ENCODE results near the gene TMEM131L.
"Not testable (repeated sequence)": the region's sequence is repeated elsewhere in the genome, so short reads cannot be mapped to it uniquely, and the experiment has no call there.

TMEM131L gene

GRCh38 chr4:153543351-153543750 is 77.2 kb downstream of the TMEM131L start:
- DNase-seq, result no peak

GRCh38 chr4:153545822-153546221 is 79.7 kb downstream of the TMEM131L start:
- no peak for DNase-seq

- DNase-seq, result no peak
Measured at GRCh38 chr4:153546280-153546679, 80.1 kb downstream of the TMEM131L start.

GRCh38 chr4:153547520-153547919 is 81.4 kb downstream of the TMEM131L start:
- no peak for DNase-seq

DNA sequence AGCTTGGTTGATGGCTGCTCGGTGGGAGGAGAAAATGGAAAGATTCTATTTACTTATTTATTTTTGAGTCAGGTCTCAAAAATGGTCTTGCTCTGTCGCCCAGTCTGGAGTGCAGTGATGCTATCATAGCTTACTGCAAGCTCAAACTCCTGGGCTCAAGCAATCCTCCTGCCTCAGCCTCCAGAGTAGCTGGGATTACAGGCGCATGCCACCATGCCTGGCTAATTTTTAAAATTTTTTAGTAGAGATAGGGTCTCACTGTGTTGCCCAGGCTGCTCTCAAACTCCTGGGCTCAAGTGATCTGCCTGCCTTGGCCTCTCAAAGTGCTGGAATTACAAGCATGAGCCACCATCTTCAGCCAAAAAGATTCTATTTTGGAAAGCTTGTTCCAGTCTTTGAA is 82.7 kb downstream of the TMEM131L start:
- DNase-seq, result not testable (repeated sequence)

- DNase-seq, result no peak
Measured at GRCh38 chr4:153549405-153549804, 83.2 kb downstream of the TMEM131L start.

DNA sequence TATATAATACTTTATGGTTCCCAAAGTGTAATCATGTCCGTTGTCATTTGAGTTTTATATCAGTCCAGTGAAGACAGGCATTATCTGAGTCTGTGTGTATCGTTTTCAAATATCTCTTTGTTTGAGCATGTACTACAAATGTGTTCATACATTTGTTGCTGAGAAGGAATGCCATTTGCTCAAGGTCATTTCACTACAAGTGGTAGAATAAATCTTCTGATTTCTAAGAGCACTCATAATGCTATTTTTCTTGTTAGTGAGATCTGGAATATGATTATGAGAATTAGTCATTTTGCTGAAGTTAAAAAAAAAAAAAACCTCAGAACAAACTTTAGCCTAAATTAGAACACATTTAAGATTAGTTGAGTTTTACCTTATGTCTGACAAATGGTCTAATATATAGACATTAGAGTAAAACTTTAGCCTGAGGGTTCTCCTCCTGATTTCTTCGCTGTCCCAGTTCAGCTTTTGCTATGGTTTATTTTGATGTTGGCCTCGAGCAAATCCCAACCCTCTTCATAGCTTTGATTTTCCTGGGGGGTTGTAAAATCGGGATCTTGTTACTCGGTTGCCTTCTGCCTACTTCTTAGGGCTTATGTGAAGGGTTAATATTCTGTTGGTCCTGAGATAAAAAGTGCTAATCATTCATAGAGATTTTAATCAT is 87.1 kb downstream of the TMEM131L start:
- no peak for DNase-seq

GRCh38 chr4:153553819-153554170 is 87.6 kb downstream of the TMEM131L start:
- no peak for DNase-seq

DNA sequence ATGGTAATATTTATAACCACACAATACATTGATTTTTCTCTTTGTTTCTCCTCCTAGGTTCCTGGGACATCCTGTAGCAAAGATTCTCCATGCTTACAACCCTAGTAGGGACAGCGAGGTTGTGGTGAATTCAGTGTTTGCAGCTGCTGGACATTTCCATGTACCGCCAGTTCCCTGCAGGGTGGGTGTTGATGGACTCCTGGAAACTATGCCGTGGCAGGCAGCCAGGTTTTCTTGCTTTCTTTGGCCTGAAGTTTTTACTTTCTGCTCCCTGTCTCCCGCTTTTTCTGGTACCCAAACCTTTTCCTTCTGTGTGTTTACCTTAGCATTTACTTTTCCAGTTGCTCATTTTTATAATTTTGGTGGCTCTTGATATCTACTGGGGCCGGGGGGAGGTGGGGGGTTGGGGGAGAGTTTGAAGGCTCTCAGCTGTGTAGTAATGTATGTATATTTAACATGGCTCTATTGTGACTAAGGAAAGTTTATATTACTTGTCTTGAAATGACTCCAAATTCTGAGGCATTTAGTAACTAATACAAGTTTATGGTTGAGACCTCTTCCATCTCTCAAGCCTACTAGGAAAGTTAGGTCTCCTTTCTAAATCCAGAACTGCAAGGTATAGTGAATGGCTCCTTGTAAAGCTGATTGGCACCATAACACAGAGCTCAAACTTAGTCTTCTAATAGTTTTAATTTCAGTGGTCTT is 89.7 kb downstream of the TMEM131L start:
- DNase-seq, result no peak

DNA sequence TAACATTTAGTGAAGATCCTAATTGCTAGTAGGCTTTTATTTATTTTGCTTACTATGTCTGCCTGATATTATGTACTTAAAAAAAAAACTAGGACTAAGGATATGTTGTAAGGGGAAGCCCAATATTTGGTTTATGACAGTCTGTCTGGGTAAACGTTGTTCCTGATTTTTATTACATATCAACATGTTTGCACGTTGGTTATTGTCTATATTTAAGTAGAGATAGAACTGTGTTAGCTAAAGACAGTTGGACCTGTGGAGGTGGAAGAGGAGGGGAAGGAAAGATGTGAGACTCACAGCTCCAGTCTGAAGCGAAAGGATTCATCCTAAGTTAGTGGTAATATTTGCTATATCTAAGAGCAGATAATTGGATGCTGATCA is 90.3 kb downstream of the TMEM131L start:
- no peak for DNase-seq

DNA sequence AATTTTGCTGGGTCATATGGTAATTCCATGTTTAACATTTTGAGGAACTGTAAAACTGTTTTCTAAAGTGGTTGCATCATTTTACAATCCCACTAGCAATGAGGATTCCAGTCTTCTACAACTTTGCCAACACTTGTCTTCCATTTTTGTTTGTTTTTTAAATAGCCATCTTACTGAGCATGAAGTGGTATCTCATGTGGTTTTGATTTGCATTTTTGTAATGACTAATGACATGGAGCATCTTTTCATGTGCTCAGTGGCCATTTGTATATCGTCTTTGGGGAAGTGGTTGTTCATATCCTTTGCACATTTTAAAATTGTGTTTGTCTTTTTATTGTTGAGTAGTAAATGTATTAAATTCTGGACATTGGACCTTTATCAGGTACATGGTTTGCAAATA is 94.7 kb downstream of the TMEM131L start:
- no peak for DNase-seq

GRCh38 chr4:153564630-153565525 is 98.7 kb downstream of the TMEM131L start:
- DNase-seq, result no peak

- DNase-seq, result no peak
Measured at GRCh38 chr4:153566631-153567150, 100.5 kb downstream of the TMEM131L start.

DNA sequence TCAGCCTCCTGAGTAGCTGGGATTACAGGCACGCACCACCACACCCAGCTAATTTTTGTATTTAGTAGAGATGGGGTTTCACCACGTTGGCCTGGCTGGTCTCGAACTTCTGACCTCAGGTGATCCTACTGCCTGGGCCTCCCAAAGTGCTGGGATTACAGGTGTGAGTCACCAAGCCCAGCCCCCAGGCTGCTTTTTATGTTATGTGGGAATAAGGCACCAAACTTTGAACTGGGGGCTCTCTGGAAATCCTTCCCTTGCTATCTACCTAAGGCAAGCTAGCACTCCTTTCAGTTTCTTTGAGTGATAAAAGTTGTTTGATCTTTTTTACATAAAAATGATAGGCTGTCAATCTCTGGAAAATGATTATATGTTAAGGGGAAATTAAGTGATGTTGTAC is 101.5 kb downstream of the TMEM131L start:
- DNase-seq, result not testable (repeated sequence)

DNA sequence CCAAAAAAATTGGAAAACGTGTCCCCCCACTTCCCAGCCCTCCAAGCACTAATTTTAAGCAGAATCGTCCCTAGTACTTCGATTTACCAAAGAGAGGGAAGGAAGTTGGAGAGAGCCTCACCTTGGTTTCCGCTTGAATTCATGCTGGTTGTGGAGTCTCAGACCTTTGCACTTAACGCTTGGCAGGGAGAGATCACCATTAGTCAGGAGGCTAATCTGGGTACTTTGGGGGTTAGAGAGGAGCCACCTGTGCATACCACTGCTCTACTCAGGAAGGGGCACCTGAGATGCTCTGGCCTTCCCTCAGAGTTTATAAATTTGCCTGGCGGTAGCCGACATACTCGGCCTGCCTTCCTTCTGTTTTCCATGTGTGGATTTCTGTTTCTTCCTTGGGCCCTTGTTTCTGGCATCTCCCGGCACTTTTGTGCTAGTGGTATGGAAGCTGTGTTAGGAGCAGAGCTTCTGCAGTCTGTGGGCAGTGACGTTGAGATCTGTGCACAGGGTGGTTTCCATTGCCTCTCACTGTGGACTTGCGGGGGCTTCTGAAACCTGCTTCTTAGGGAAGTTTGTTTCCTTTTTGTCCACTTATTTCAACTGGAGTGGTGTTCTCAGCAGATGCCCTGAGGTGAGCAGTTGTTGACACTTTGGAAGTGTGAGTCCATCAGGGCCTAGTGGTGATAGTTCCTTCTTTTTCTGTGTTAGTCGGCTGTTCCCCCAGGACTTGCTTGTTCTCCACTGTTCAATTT is 104.2 kb downstream of the TMEM131L start:
- no peak for DNase-seq

DNA sequence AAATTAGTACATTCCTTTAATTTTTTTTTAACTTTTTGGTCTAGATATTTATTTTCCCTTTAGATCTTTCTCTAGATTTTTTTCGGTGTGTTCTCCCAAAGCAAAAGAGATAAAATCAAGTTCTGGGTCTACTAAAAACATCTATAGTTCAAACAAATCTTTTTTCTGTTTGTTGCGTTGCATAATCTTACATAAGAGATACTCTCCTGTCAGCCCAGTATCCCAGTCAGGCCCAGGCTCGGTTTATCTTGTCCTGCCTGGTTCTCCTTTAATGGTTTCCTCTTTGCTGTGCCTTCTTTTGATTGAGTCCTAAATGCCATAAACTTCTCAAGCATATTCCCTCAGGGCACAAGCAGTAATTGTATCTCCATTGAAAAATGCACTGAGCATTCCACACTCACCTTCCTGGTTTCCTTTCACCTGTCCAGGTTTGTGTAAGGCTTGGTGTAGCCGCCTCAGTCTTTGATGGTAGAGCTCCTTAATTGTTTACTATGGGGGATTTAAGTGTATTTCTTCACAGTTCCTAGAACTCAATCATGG is 104.9 kb downstream of the TMEM131L start:
- DNase-seq, result no peak

- no peak for DNase-seq
Measured at GRCh38 chr4:153572609-153573008, 106.4 kb downstream of the TMEM131L start.

DNA sequence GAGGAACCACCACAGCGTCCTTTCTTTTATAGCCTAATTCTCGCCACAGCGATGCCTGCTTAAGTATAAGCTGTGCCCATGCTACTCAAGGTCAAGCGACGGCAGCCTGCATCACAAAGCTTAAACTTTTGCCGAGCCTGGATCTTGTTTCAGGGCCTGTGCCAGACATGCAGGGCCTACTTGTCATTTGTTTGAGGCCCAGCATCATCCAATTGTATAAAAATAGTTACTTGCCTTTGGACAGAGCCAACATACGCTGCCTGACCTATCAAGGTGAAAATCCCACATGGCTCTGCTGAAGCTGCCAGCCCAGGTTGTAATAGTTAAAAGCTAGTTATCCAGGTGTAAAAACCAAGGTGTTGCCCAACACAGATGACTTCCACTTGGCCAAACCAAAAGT is 107.1 kb downstream of the TMEM131L start:
- DNase-seq, result no peak

GRCh38 chr4:153573881-153574802 is 108.0 kb downstream of the TMEM131L start:
- DNase-seq, result peak; percentile 54

DNA sequence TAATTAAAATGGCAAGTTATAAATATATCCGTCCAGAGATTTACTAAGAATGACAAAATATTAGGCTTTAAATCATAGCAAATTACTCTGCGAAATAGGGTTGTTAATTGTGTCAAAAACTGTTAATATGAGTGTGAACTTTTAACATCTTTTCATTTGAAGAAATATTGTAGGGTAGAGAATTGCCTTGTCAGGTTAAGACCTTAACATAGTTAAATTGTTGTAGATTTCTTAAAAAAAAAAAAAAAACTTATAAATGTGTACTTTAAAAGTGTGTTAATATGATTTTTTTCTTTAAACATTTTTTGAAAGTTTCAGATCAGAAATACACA is 110.2 kb downstream of the TMEM131L start:
- no peak for DNase-seq

DNA sequence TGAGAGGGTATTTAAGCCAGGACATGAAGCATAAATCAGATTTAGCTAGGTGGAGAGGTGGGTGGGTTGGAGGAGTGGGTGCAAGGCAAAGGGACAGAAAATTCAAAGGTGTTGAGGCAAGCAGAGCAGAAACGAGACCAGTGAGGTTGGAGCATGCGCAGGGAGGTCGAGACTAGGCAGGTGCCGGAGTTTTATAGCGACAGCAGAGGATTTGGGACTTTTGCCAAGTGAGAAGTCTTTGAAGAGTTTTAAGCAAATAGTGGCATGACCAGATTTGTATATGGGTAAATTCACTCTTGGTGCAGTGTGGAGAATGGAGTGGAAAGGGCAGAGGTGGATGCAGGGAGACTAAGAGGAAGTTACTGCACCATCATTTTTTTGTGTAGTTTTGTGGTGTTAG is 110.9 kb downstream of the TMEM131L start:
- no peak for DNase-seq

Data from central memory CD4-positive, alpha-beta T cell (primary cell).